ENCODE results near the gene ZNF516. TPM values are rescaled to one million over a fixed set of nuclear protein-coding genes. Genes with fewer than 3 reads are reported as not detected.

The ZNF516 gene
- total and polyA plus RNA-seq, 9 donors, result 13.5 to 110 (median 95.2) TPM

- H3K9me3 ChIP-seq, result no peaks in the 10 kb centered on the region
- WGBS, 3 donors, result 29 to 34% (median 33%) methylated on average over 6 of the region's 6 CpGs
- intact Hi-C loops (cut with DNase I), result loop anchor here in 1 of 4 donors (2.0 kb wide), 1 partner anchor 15 kb away; no protein-coding TSS in a partner anchor
These were observed 3.0 kb upstream of the ZNF516 start for GRCh38 chr18:76498064-76498463.

GRCh38 chr18:76497021-76497420 is 2.0 kb upstream of the ZNF516 start:
- Histone ChIP-seq H3K27me3 (no peaks in the 10 kb centered on the region), H3K36me3 (no peaks in the 10 kb centered on the region), H3K9me3 (no peaks in the 10 kb centered on the region), H3K4me1 (ENCODE audit: insufficient read depth) (no peaks in the 10 kb centered on the region), H3K4me3 (no peak overlapping the region), H3K27ac (peak overlapping the region in 1 of 2 donors; percentile 91)
- TF ChIP-seq CTCF (IDR thresholded peaks at IDR 0.05) (no peak), POLR2A (IDR thresholded peaks at IDR 0.05) (no peak), EP300 (IDR thresholded peaks at IDR 0.05) (no peak)
- WGBS, 3 donors, result 59 to 63% (median 60%) methylated on average over 6 of the region's 6 CpGs
- no peak for DNase-seq
- intact Hi-C loops (cut with DNase I), result no loop called here

More at GRCh38 chr18:76498064-76498463, 3.0 kb upstream of the ZNF516 start:
- Histone ChIP-seq H3K4me1 (ENCODE audit: insufficient read depth) (no peaks in the 10 kb centered on the region), H3K27ac (peak overlapping the region in 1 of 2 donors; percentile 91), H3K4me3 (no peak overlapping the region), H3K36me3 (no peaks in the 10 kb centered on the region), H3K27me3 (no peaks in the 10 kb centered on the region)
- no peak for DNase-seq
- TF ChIP-seq CTCF (IDR thresholded peaks at IDR 0.05), result no peak
- TF ChIP-seq EP300 (IDR thresholded peaks at IDR 0.05), result no peak
- no peak for TF ChIP-seq POLR2A (IDR thresholded peaks at IDR 0.05)

GRCh38 chr18:76496194-76496890 is 1.3 kb upstream of the ZNF516 start:
- 4 to 11% (median 6%) methylated on average over 43 to 48 of the region's 48 CpGs for WGBS, 3 donors
- H3K4me3 ChIP-seq, result peak overlapping the region; percentile 70
- H3K27ac ChIP-seq, result peak overlapping the region; percentile 36 to 91
- H3K4me1 ChIP-seq (ENCODE audit: insufficient read depth), result no peaks in the 10 kb centered on the region
- H3K36me3 ChIP-seq, result no peaks in the 10 kb centered on the region
- H3K9me3 ChIP-seq, result no peaks in the 10 kb centered on the region
- intact Hi-C loops (cut with DNase I), result no loop called here
- peak; percentile 49 for TF ChIP-seq POLR2A (IDR thresholded peaks at IDR 0.05)
- no peak for TF ChIP-seq EP300 (IDR thresholded peaks at IDR 0.05)
- DNase-seq, result peak; percentile 83 to 89 (median 86)
- H3K27me3 ChIP-seq, result no peaks in the 10 kb centered on the region

GRCh38 chr18:76495435-76496193 is 572 bp upstream of the ZNF516 start:
- Histone ChIP-seq H3K9me3 (no peaks in the 10 kb centered on the region), H3K27me3 (no peaks in the 10 kb centered on the region), H3K4me3 (peak overlapping the region; percentile 70), H3K4me1 (ENCODE audit: insufficient read depth) (no peaks in the 10 kb centered on the region), H3K27ac (peak overlapping the region; percentile 36 to 91), H3K36me3 (no peaks in the 10 kb centered on the region)
- peak; percentile 50 to 74 (median 69) for DNase-seq
- intact Hi-C loops (cut with DNase I), result loop anchor here in 1 of 4 donors (2.0 kb wide), 1 partner anchor 25 kb away; no protein-coding TSS in a partner anchor
- 0 to 1% (median 1%) methylated on average over 33 to 43 of the region's 43 CpGs for WGBS, 3 donors
- TF ChIP-seq POLR2A (IDR thresholded peaks at IDR 0.05) (peak; percentile 24), CTCF (IDR thresholded peaks at IDR 0.05) (no peak), EP300 (IDR thresholded peaks at IDR 0.05) (no peak)
